Activated CD8-positive, alpha-beta T cell treated with anti-CD3 and anti-CD28 coated beads for 36 hours (primary cell): Measurements from ENCODE around the gene IGFBPL1. TPM values are rescaled to one million over a fixed set of nuclear protein-coding genes. Genes with fewer than 3 reads are reported as not detected.

Experiments
- ATAC-seq: fragments of 200-7000 bp; cut with Tn5 transposase; one replicate; pipeline ENCODE4 v1.10.0; 2021; ENCODE audit warnings: mild to moderate bottlenecking, moderate library complexity
- CTCF ChIA-PET: fragments of 350-600 bp; sonication (Branson Sonifier 250); formaldehyde crosslinking; loops from one replicate; lab custom pipeline; 2021; ENCODE audit warnings: antibody characterized with exemption; lab: Charles Lee
- POLR2A ChIA-PET: fragments of 350-600 bp; sonication (Branson Sonifier 250); formaldehyde crosslinking; loops from one replicate; lab custom pipeline; 2021; ENCODE audit warnings: antibody characterized with exemption; lab: Charles Lee
- DNase-seq: peaks from one replicate; pipeline ENCODE4 v3.0.0-alpha.2; 2020
- H3K27ac Mint-ChIP-seq: one replicate; pipeline ENCODE4 v1.8.0; 2021; ENCODE audit warnings: mild to moderate bottlenecking, mixed read lengths
- H3K27me3 Mint-ChIP-seq: one replicate; pipeline ENCODE4 v1.8.0; 2021; ENCODE audit warnings: mixed read lengths
- H3K36me3 Mint-ChIP-seq: one replicate; pipeline ENCODE4 v1.8.0; 2021; ENCODE audit warnings: low read depth, mixed read lengths
- H3K4me1 Mint-ChIP-seq: one replicate; pipeline ENCODE4 v1.8.0; 2021; ENCODE audit warnings: low read depth, mixed read lengths
- H3K4me3 Mint-ChIP-seq: one replicate; pipeline ENCODE4 v1.8.0; 2021; ENCODE audit warnings: mild to moderate bottlenecking, moderate library complexity, mixed read lengths
- H3K9me3 Mint-ChIP-seq: one replicate; pipeline ENCODE4 v1.8.0; 2021; ENCODE audit warnings: mixed read lengths
- CTCF ChIP-seq: fragments of 200-600 bp; IDR thresholded peaks from one replicate; pipeline ENCODE4 v1.8.0; 2022; ENCODE audit warnings: antibody characterized with exemption, mild to moderate bottlenecking
- intact Hi-C: fragments of 100-400 bp; cut with micrococcal nuclease; formaldehyde crosslinking; loops from one replicate; pipeline ENCODE4 v1.10.0; 2022
- total RNA-seq, 2 experiments: library from RNA; stranded (reverse); gene quantifications; one replicate each; pipeline ENCODE4 v1.2.3, GENCODE V29; 2021

The IGFBPL1 gene
- total RNA-seq, 2 experiments from 2014 or later = not detected

GRCh38 chr9:38441347-38442085, 17.3 kb upstream of the IGFBPL1 start:
- H3K9me3 Mint-ChIP-seq = no peaks in the 10 kb centered on the region
- H3K4me3 Mint-ChIP-seq = no peak overlapping the region
- H3K27me3 Mint-ChIP-seq = peaks cover 12% of the 10 kb centered on the region
- POLR2A ChIA-PET = no interaction called here
- no peak for DNase-seq
- no peaks in the 10 kb centered on the region for H3K4me1 Mint-ChIP-seq
- no peak for ATAC-seq
- H3K27ac Mint-ChIP-seq = no peak overlapping the region
- no peaks in the 10 kb centered on the region for H3K36me3 Mint-ChIP-seq
- CTCF ChIA-PET = interaction anchor here (1.1 kb wide), 1 partner anchor 9 kb away, joined by 6 read pairs; no protein-coding TSS in a partner anchor
- no peak for TF ChIP-seq CTCF
- intact Hi-C loops = no loop called here

- no peak for ATAC-seq
- ChIA-PET CTCF (no interaction called here), POLR2A (no interaction called here)
- TF ChIP-seq CTCF = no peak
- intact Hi-C loops = no loop called here
- H3K27me3 Mint-ChIP-seq = peaks cover 8% of the 10 kb centered on the region
- H3K36me3 Mint-ChIP-seq = no peaks in the 10 kb centered on the region
- H3K9me3 Mint-ChIP-seq = no peaks in the 10 kb centered on the region
- no peak for DNase-seq
- no peak overlapping the region for H3K4me3 Mint-ChIP-seq
- H3K27ac Mint-ChIP-seq = no peak overlapping the region
- H3K4me1 Mint-ChIP-seq = no peaks in the 10 kb centered on the region
These were observed 16.3 kb upstream of the IGFBPL1 start for GRCh38 chr9:38440516-38440915.

GRCh38 chr9:38439916-38440301, 15.7 kb upstream of the IGFBPL1 start:
- Mint-ChIP-seq H3K4me1 (no peaks in the 10 kb centered on the region), H3K4me3 (no peak overlapping the region), H3K9me3 (no peaks in the 10 kb centered on the region), H3K27ac (no peak overlapping the region), H3K27me3 (peaks cover 8% of the 10 kb centered on the region), H3K36me3 (no peaks in the 10 kb centered on the region)
- intact Hi-C loops = no loop called here
- CTCF ChIA-PET = no interaction called here
- no peak for ATAC-seq
- POLR2A ChIA-PET = no interaction called here
- no peak for TF ChIP-seq CTCF
- no peak for DNase-seq

- CTCF ChIA-PET = no interaction called here
- TF ChIP-seq CTCF = no peak
- DNase-seq = no peak
- H3K27me3 Mint-ChIP-seq = peaks cover 7% of the 10 kb centered on the region
- no peak overlapping the region for H3K4me3 Mint-ChIP-seq
- no peak overlapping the region for H3K27ac Mint-ChIP-seq
- POLR2A ChIA-PET = no interaction called here
- ATAC-seq = no peak
- no peaks in the 10 kb centered on the region for H3K9me3 Mint-ChIP-seq
- H3K36me3 Mint-ChIP-seq = no peaks in the 10 kb centered on the region
- no peaks in the 10 kb centered on the region for H3K4me1 Mint-ChIP-seq
- intact Hi-C loops = no loop called here
These were observed 15.1 kb upstream of the IGFBPL1 start for GRCh38 chr9:38439291-38439915.

- Mint-ChIP-seq H3K9me3 (no peaks in the 10 kb centered on the region), H3K36me3 (no peaks in the 10 kb centered on the region), H3K27ac (no peak overlapping the region), H3K4me3 (no peak overlapping the region), H3K27me3 (peaks cover 6% of the 10 kb centered on the region), H3K4me1 (no peaks in the 10 kb centered on the region)
- ATAC-seq (no peak), DNase-seq (no peak)
- ChIA-PET POLR2A (no interaction called here), CTCF (no interaction called here)
- intact Hi-C loops = no loop called here
- TF ChIP-seq CTCF = no peak
These were observed 13.1 kb upstream of the IGFBPL1 start for GRCh38 chr9:38437193-38437823.
